OCI-LY1 (cell line): ENCODE results near the gene TTC23L.

Source experiments
- H2AFZ ChIP-seq: fragments of 200-600 bp; sonication (generic), shearing (Covaris generic); 2 replicates; pipeline ENCODE4 v1.6.0; 2014; ENCODE audit warnings: antibody characterized with exemption, mild to moderate bottlenecking, low read length
- H3F3A ChIP-seq: fragments of 200-600 bp; sonication (generic), shearing (Covaris generic); 2 replicates; pipeline ENCODE4 v1.6.0; 2014; ENCODE audit warnings: mild to moderate bottlenecking, antibody characterized with exemption, low read length, moderate library complexity; ENCODE audit not compliant: insufficient read depth
- H3K27ac ChIP-seq: fragments of 200-600 bp; sonication (generic); 2 replicates; pipeline ENCODE4 v1.5.1; 2014; ENCODE audit warnings: low read length, mixed run types, mild to moderate bottlenecking, low read depth; ENCODE audit not compliant: poor library complexity, severe bottlenecking
- H3K27me3 ChIP-seq: fragments of 200-600 bp; sonication (generic); 2 replicates; pipeline ENCODE4 v1.6.0; 2014; ENCODE audit warnings: antibody characterized with exemption, mild to moderate bottlenecking, low read length, moderate library complexity; ENCODE audit not compliant: insufficient read depth
- H3K36me3 ChIP-seq: fragments of 200-600 bp; sonication (generic); 2 replicates; pipeline ENCODE4 v1.6.1; 2014; ENCODE audit warnings: mild to moderate bottlenecking, antibody characterized with exemption, low read length, moderate library complexity, mixed read lengths; ENCODE audit not compliant: insufficient read depth
- H3K4me1 ChIP-seq: fragments of 200-600 bp; sonication (generic); 2 replicates; pipeline ENCODE4 v1.5.1; 2014; ENCODE audit warnings: mild to moderate bottlenecking, low read length, moderate library complexity; ENCODE audit not compliant: insufficient read depth, severe bottlenecking
- H3K4me2 ChIP-seq: fragments of 200-600 bp; sonication (generic), shearing (Covaris generic); 2 replicates; pipeline ENCODE4 v1.6.1; 2014; ENCODE audit warnings: low read length
- H3K4me3 ChIP-seq: fragments of 200-600 bp; sonication (generic); 2 replicates; pipeline ENCODE4 v1.5.1; 2014; ENCODE audit warnings: low read length, low read depth, mild to moderate bottlenecking, mixed read lengths; ENCODE audit not compliant: poor library complexity, severe bottlenecking
- H3K79me2 ChIP-seq: fragments of 200-600 bp; shearing (Covaris generic); 2 replicates; pipeline ENCODE4 v1.6.1; 2016; ENCODE audit warnings: mixed run types, low read length, mixed read lengths; ENCODE audit not compliant: insufficient read depth
- H3K9ac ChIP-seq: fragments of 200-600 bp; sonication (generic), shearing (Covaris generic); 2 replicates; pipeline ENCODE4 v1.6.1; 2014; ENCODE audit warnings: mild to moderate bottlenecking, low read length, mixed read lengths
- H3K9me2 ChIP-seq: fragments of 200-600 bp; sonication (generic), shearing (Covaris generic); 2 replicates; pipeline ENCODE4 v1.6.1; 2014; ENCODE audit warnings: low read depth, mild to moderate bottlenecking, low read length, mixed read lengths
- H3K9me3 ChIP-seq: fragments of 200-600 bp; shearing (Covaris generic); 2 replicates; pipeline ENCODE4 v1.6.1; 2014; ENCODE audit warnings: low read length, mixed read lengths
- H4K20me1 ChIP-seq: fragments of 200-600 bp; sonication (generic), shearing (Covaris generic); 2 replicates; pipeline ENCODE4 v1.6.0; 2016; ENCODE audit warnings: mild to moderate bottlenecking, low read length; ENCODE audit not compliant: insufficient read depth
- CTCF ChIP-seq: fragments of 200-600 bp; sonication (generic), shearing (Covaris generic); IDR thresholded peaks from 2 replicates; pipeline ENCODE4 v1.5.1; 2017; ENCODE audit warnings: mild to moderate bottlenecking, antibody characterized with exemption, low read length, moderate library complexity, mixed read lengths
- EZH2 ChIP-seq: fragments of 200-600 bp; sonication (generic), shearing (Covaris generic); IDR thresholded peaks from 2 replicates; pipeline ENCODE4 v1.8.0; 2017; ENCODE audit warnings: borderline replicate concordance, mixed run types, mild to moderate bottlenecking, antibody characterized with exemption, low read length, moderate library complexity, mixed read lengths

The TTC23L gene

GRCh38 chr5:34900652-34901051 lies 61.7 kb downstream of the TTC23L start:
- Histone ChIP-seq H3K4me1 (no peaks in the 10 kb centered on the region), H3F3A (no peaks in the 10 kb centered on the region), H3K4me2 (no peak overlapping the region), H3K4me3 (no peak overlapping the region), H3K27ac (no peak overlapping the region), H3K27me3 (no peaks in the 10 kb centered on the region), H3K79me2 (no peaks in the 10 kb centered on the region), H2AFZ (no peak overlapping the region), H3K9ac (no peak overlapping the region), H3K9me2 (no peaks in the 10 kb centered on the region), H3K36me3 (peaks cover 11% of the 10 kb centered on the region; the same call in 1 of the 2 replicates), H3K9me3 (no peaks in the 10 kb centered on the region), H4K20me1 (no peaks in the 10 kb centered on the region)
- TF ChIP-seq CTCF = no peak
- no peak for TF ChIP-seq EZH2

GRCh38 chr5:34903260-34903659 lies 64.3 kb downstream of the TTC23L start:
- H3K79me2 ChIP-seq = no peaks in the 10 kb centered on the region
- H3K27me3 ChIP-seq = no peaks in the 10 kb centered on the region
- no peaks in the 10 kb centered on the region for H3F3A ChIP-seq
- H3K27ac ChIP-seq = no peak overlapping the region
- H3K9me3 ChIP-seq = no peaks in the 10 kb centered on the region
- H2AFZ ChIP-seq = no peak overlapping the region
- H4K20me1 ChIP-seq = no peaks in the 10 kb centered on the region
- no peak for TF ChIP-seq CTCF
- no peak for TF ChIP-seq EZH2
- H3K9me2 ChIP-seq = no peaks in the 10 kb centered on the region
- no peak overlapping the region for H3K4me2 ChIP-seq
- peaks cover 26% of the 10 kb centered on the region; the same call in 1 of the 2 replicates for H3K36me3 ChIP-seq
- no peak overlapping the region for H3K4me3 ChIP-seq
- no peaks in the 10 kb centered on the region for H3K4me1 ChIP-seq
- H3K9ac ChIP-seq = no peak overlapping the region

GRCh38 chr5:34905564-34905963 lies 66.6 kb downstream of the TTC23L start:
- no peak overlapping the region for H3K4me2 ChIP-seq
- H3K27me3 ChIP-seq = no peaks in the 10 kb centered on the region
- no peak overlapping the region for H3K4me3 ChIP-seq
- H3K9ac ChIP-seq = no peak overlapping the region
- H3K9me3 ChIP-seq = no peaks in the 10 kb centered on the region
- H3F3A ChIP-seq = no peaks in the 10 kb centered on the region
- no peaks in the 10 kb centered on the region for H3K4me1 ChIP-seq
- TF ChIP-seq EZH2 = no peak
- peak; percentile 22; the same call in 1 of the 2 replicates for TF ChIP-seq CTCF
- no peak overlapping the region for H2AFZ ChIP-seq
- no peak overlapping the region for H3K27ac ChIP-seq
- no peaks in the 10 kb centered on the region for H3K79me2 ChIP-seq
- H3K36me3 ChIP-seq = peaks cover 48% of the 10 kb centered on the region
- no peaks in the 10 kb centered on the region for H4K20me1 ChIP-seq
- H3K9me2 ChIP-seq = no peaks in the 10 kb centered on the region
